ENCODE data around the gene GFI1B.

GRCh38 chr9:133004999-133005760 lies 26.7 kb downstream of the GFI1B start:
- no peak for TF ChIP-seq CTCF (conservative IDR thresholded peaks at IDR 0.05 in 1 of 2, IDR thresholded peaks at IDR 0.05 in 1 of 2; ENCODE audit: low read depth in 1 of 2, low read length in 2 of 2)
- no peak for TF ChIP-seq EZH2 (IDR thresholded peaks at IDR 0.05; ENCODE audit: low read length, missing control alignments)

Data from fibroblast of lung (primary cell).